ENCODE measurements around the gene PARD3B. TPM values are rescaled to one million over a fixed set of nuclear protein-coding genes. Genes with fewer than 3 reads are reported as not detected.

PARD3B gene
- total and polyA plus RNA-seq, 2 experiments from 2014 or later, result 3.5 to 4.4 TPM

- TF ChIP-seq, protein P1, sequence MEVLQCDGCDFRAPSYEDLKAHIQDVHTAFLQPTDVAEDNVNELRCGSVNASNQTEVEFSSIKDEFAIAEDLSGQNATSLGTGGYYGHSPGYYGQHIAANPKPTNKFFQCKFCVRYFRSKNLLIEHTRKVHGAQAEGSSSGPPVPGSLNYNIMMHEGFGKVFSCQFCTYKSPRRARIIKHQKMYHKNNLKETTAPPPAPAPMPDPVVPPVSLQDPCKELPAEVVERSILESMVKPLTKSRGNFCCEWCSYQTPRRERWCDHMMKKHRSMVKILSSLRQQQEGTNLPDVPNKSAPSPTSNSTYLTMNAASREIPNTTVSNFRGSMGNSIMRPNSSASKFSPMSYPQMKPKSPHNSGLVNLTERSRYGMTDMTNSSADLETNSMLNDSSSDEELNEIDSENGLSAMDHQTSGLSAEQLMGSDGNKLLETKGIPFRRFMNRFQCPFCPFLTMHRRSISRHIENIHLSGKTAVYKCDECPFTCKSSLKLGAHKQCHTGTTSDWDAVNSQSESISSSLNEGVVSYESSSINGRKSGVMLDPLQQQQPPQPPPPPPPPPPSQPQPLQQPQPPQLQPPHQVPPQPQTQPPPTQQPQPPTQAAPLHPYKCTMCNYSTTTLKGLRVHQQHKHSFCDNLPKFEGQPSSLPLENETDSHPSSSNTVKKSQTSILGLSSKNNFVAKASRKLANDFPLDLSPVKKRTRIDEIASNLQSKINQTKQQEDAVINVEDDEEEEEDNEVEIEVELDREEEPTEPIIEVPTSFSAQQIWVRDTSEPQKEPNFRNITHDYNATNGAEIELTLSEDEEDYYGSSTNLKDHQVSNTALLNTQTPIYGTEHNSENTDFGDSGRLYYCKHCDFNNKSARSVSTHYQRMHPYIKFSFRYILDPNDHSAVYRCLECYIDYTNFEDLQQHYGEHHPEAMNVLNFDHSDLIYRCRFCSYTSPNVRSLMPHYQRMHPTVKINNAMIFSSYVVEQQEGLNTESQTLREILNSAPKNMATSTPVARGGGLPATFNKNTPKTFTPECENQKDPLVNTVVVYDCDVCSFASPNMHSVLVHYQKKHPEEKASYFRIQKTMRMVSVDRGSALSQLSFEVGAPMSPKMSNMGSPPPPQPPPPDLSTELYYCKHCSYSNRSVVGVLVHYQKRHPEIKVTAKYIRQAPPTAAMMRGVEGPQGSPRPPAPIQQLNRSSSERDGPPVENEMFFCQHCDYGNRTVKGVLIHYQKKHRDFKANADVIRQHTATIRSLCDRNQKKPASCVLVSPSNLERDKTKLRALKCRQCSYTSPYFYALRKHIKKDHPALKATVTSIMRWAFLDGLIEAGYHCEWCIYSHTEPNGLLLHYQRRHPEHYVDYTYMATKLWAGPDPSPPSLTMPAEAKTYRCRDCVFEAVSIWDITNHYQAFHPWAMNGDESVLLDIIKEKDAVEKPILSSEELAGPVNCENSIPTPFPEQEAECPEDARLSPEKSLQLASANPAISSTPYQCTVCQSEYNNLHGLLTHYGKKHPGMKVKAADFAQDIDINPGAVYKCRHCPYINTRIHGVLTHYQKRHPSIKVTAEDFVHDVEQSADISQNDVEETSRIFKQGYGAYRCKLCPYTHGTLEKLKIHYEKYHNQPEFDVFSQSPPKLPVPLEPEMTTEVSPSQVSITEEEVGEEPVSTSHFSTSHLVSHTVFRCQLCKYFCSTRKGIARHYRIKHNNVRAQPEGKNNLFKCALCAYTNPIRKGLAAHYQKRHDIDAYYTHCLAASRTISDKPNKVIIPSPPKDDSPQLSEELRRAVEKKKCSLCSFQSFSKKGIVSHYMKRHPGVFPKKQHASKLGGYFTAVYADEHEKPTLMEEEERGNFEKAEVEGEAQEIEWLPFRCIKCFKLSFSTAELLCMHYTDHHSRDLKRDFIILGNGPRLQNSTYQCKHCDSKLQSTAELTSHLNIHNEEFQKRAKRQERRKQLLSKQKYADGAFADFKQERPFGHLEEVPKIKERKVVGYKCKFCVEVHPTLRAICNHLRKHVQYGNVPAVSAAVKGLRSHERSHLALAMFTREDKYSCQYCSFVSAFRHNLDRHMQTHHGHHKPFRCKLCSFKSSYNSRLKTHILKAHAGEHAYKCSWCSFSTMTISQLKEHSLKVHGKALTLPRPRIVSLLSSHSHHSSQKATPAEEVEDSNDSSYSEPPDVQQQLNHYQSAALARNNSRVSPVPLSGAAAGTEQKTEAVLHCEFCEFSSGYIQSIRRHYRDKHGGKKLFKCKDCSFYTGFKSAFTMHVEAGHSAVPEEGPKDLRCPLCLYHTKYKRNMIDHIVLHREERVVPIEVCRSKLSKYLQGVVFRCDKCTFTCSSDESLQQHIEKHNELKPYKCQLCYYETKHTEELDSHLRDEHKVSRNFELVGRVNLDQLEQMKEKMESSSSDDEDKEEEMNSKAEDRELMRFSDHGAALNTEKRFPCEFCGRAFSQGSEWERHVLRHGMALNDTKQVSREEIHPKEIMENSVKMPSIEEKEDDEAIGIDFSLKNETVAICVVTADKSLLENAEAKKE (CRISPR knock-in tag; IDR thresholded peaks at IDR 0.05), result no peak
- no peak for TF ChIP-seq JUNB (IDR thresholded peaks at IDR 0.05; ENCODE audit: unreplicated experiment)
- no peak for TF ChIP-seq POLR2AphosphoS5 (IDR thresholded peaks at IDR 0.05; ENCODE audit: low read depth)
- TF ChIP-seq NANOG (IDR thresholded peaks at IDR 0.05; ENCODE audit: borderline replicate concordance), result no peak
- TF ChIP-seq EZH2phosphoT487 (IDR thresholded peaks at IDR 0.05; ENCODE audit: unreplicated experiment), result no peak
- TF ChIP-seq, protein P2, sequence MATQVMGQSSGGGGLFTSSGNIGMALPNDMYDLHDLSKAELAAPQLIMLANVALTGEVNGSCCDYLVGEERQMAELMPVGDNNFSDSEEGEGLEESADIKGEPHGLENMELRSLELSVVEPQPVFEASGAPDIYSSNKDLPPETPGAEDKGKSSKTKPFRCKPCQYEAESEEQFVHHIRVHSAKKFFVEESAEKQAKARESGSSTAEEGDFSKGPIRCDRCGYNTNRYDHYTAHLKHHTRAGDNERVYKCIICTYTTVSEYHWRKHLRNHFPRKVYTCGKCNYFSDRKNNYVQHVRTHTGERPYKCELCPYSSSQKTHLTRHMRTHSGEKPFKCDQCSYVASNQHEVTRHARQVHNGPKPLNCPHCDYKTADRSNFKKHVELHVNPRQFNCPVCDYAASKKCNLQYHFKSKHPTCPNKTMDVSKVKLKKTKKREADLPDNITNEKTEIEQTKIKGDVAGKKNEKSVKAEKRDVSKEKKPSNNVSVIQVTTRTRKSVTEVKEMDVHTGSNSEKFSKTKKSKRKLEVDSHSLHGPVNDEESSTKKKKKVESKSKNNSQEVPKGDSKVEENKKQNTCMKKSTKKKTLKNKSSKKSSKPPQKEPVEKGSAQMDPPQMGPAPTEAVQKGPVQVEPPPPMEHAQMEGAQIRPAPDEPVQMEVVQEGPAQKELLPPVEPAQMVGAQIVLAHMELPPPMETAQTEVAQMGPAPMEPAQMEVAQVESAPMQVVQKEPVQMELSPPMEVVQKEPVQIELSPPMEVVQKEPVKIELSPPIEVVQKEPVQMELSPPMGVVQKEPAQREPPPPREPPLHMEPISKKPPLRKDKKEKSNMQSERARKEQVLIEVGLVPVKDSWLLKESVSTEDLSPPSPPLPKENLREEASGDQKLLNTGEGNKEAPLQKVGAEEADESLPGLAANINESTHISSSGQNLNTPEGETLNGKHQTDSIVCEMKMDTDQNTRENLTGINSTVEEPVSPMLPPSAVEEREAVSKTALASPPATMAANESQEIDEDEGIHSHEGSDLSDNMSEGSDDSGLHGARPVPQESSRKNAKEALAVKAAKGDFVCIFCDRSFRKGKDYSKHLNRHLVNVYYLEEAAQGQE (IDR thresholded peaks at IDR 0.05; ENCODE audit: unreplicated experiment), result no peak
- TF ChIP-seq ZNF331 (CRISPR knock-in tag; IDR thresholded peaks at IDR 0.05; ENCODE audit: low read depth), result no peak
- TF ChIP-seq EZH2 (IDR thresholded peaks at IDR 0.05; ENCODE audit: low read depth, unreplicated experiment), result no peak
- TF ChIP-seq ETS1 (IDR thresholded peaks at IDR 0.05), result no peak
- TF ChIP-seq STAT1 (IDR thresholded peaks at IDR 0.05; ENCODE audit: unreplicated experiment), result no peak
- TF ChIP-seq CTCF (conservative IDR thresholded peaks at IDR 0.05; ENCODE audit: low read depth in 2 of 2), result no peak
- no peak for TF ChIP-seq ZNF114 (CRISPR knock-in tag; IDR thresholded peaks at IDR 0.05)
- no peak for TF ChIP-seq CREB1 (CRISPR knock-in tag; IDR thresholded peaks at IDR 0.05; ENCODE audit: low read depth)
- no peak overlapping the region for H3K4me3 Mint-ChIP-seq
- H3K4me1 Mint-ChIP-seq, result peaks cover 20% of the 10 kb centered on the region; the same call in 2 of the 3 replicates
- H3K9me2 ChIP-seq (ENCODE audit: insufficient read depth), result no peaks in the 10 kb centered on the region
- DNase-seq (ENCODE audit: low spot score), result no peak
- H3K27me3 ChIP-seq (ENCODE audit: insufficient read depth), result no peaks in the 10 kb centered on the region
- no peak overlapping the region for H3K27ac ChIP-seq (ENCODE audit: low read depth)
- H3K79me2 ChIP-seq (replicated peaks; ENCODE audit: insufficient read depth), result no peaks in the 10 kb centered on the region
- peak overlapping the region; percentile 16; the same call in 1 of the 2 replicates for H3K4me2 ChIP-seq
- H3K4me1 ChIP-seq (ENCODE audit: insufficient read depth), result peaks cover 19% of the 10 kb centered on the region; the same call in 1 of the 2 replicates
- peaks cover 4% of the 10 kb centered on the region; the same call in 1 of the 3 replicates for H3K9me3 Mint-ChIP-seq
- H3K27me3 Mint-ChIP-seq (ENCODE audit: insufficient read depth, low read depth, poor library complexity), result peaks cover 4% of the 10 kb centered on the region
- no peaks in the 10 kb centered on the region for H3K36me3 Mint-ChIP-seq (ENCODE audit: low read depth)
- peak; percentile 58 for ATAC-seq
- no peaks in the 10 kb centered on the region for H4K20me1 ChIP-seq (replicated peaks; ENCODE audit: insufficient read depth)
- no peak overlapping the region for H3K27ac Mint-ChIP-seq
- no peak overlapping the region for H3K4me3 ChIP-seq
- H2AFZ ChIP-seq, result peak overlapping the region; percentile 49
- no peaks in the 10 kb centered on the region for H3K36me3 ChIP-seq (ENCODE audit: insufficient read depth)
- H3F3A ChIP-seq (replicated peaks; ENCODE audit: low read depth), result no peaks in the 10 kb centered on the region
Measured at GRCh38 chr2:205612636-205613035, 1067.4 kb downstream of the PARD3B start.
